Sciatic nerve (tissue), 2 donors: ENCODE measurements around the gene TSR1. TPM values are rescaled to one million over a fixed set of nuclear protein-coding genes. Genes with fewer than 3 reads are reported as not detected.
"Not testable (repeated sequence)": the region's sequence is repeated elsewhere in the genome, so short reads cannot be mapped to it uniquely, and the experiment has no call there.

Experiments
- ATAC-seq: fragments of 200-7000 bp; cut with Tn5 transposase; one replicate; pipeline ENCODE4 v1.9.1; 2020; ENCODE audit warnings: mild to moderate bottlenecking, moderate library complexity
- DNase-seq: peaks from one replicate; pipeline ENCODE4 v3.0.0-alpha.2; 2020; ENCODE audit warnings: low spot score
- intact Hi-C: fragments of 100-400 bp; cut with DNase I; formaldehyde crosslinking; loops from one replicate; pipeline ENCODE4 v1.14.2; 2022
- total RNA-seq: library from RNA; stranded (reverse); fragmentation: NEBNext Ultra II Directional; extraction: Animal tissue kit (Norgen Biotek cat#: 25700); gene quantifications from one replicate; pipeline ENCODE4 v1.2.1, GENCODE V29; 2021
- donor health status: DM: no; HTN: no; CAD: no.
- donor health status: DM: no; HTN: no; CAD: no.

The TSR1 gene
- total RNA-seq, 1 donor from 2014 or later = 18.4 TPM

DNA sequence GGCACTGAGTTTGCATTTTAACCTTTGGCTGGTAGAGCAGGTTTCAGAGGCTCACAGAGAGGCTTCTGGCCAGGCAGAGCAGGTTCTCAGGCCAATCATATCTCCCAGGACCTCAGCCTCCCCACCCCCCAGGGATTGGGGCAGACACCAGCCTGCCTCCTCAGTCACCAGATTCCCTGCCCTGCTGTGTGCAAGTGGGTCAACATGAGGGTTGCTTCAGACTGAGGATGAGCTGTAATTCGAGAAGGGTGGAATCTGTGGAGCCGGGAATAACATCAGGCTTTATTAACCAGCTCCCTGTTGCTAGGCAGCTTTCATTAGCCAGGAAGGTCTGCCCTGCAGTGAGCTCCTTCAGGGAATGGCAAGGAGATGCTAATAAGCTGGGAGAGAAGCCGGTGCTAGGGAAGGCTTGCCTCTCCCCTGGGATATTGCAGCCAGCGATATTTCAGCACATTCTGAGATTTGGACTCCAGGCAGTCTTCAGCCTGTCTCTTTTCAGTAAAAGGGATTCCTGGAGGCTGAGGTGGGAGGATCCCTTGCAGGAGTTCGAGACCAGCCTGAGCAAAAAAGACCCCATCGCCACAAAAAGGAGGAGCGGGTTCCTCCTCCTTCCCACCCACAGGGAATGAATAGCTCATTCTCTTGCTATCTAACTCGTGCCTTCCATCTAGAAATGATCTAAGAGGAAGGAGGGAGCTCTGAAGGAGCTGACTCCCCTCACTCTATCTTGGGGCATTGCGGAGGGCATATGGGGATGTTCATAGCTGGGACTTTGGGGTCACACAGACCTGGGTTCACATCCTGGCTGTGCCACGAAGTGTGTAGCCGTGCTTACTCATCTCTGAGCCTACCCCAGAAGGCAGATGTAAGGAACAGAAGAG is 11.8 kb upstream of the TSR1 start:
- ATAC-seq = peak; percentile 72
- DNase-seq = peak; percentile 55
- intact Hi-C loops = no loop called here

DNA sequence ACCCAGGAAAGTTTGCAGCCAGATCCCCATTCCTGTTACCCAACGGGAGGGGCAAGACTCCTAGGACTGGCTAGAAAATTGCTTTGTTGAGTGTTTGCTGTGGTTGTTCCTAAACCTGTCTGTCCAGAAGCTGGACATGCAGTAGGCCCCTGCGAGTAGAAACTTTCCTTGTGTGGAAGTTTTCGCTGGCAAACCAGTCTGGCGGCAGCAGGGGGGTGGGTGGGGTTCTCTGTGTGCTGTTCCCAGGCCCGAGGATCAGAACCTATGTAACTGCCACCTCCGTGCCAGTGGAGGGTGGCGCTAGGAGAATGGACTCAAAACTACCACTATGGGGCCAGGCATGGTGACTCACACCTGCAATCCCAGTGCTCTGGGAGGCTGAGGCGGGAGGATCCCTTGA is 10.2 kb upstream of the TSR1 start:
- no peak for ATAC-seq
- intact Hi-C loops = no loop called here
- no peak for DNase-seq

DNA sequence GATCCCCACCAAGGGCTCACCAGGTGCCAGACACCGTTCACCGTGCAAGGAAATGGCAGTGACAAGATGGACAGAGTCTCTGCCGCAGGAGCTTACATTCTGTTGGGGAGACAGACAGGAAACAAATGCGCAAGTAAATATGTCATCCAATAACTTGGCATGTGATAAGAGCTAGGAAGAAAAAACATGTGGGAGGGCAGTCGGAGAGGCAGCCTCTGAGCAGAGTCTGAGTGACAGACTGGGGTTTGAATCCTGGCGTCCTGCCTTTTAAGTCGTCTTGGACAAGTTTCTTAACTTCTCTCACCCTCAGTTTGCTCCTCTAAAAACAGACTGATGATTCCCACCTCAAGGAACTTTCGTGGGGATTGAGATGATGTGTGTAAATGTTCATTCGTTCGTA is 8.3 kb upstream of the TSR1 start:
- no peak for DNase-seq
- ATAC-seq = no peak
- intact Hi-C loops = no loop called here

DNA sequence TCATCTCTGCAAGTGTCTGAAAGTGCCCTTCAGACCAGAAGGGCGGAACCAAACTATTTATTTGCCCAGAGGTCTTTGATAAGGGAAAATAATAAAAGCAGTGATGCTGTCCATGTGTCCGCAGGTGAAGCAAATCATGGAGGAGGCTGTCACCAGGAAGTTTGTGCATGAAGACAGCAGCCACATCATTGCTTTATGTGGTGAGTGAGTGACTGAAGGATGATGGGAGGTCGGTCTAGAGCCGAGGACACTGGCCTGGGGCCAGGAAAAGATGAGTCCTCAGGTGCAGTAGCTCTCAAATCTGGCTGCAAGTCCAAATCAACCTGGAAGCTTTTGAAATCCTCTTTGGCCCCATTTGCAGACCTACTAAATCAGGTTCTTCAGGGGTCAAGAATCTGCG is 7.2 kb upstream of the TSR1 start:
- ATAC-seq = no peak
- intact Hi-C loops = no loop called here
- no peak for DNase-seq

DNA sequence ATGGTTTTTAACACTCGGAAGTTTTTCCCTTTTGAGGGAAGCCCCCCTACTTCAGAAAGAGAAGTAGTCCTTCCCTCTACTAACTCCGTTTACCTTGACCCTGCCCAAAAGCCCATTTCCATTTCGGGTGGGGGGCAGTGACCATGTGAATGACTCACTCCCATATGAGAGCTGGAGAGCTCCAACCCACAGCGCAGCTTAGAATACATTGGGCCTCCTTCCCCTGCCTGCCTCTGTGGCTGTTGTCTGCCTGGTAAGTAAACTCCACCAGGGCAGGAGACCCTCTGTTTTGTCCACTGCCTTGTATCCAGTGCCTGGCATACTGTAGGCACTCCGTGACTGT is 2.0 kb upstream of the TSR1 start:
- DNase-seq = no peak
- ATAC-seq = no peak
- intact Hi-C loops = no loop called here

DNA sequence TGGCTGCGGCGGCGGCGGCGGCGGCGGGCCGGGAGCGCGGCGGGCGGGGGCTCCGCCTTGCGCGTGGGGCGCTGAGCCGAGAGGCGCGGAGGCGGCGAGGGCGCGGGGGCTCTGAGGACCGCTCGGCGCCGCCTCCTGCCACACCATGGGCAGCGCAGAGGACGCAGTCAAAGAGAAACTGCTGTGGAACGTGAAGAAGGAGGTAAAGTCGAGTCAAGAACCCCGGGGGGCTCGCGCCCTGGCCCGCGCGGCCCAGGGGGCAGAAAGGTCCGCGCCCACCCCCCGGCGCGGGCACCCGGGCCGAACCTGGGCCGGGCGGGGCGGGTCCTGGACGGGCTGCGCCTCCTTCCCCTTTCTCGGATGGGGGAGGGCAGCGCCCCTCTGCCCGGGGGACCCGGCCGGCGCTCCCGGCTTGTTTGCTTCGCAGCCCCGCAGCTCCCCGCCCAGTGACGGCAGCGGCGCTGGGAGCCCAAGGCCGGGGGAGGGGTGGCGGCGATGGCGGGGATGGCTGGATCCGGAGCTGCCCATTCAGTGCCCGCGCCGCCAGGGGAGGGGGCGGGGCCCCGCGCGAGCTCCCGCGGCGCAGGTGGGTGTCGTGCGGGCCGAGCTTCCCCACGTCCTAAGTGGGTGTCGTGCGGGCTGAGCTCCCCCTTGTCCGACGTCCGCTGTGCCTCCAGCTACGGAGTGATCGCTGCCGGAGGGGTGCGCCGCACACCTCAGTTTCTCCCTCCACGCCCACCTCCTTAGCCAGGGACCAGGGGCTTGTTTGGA is 1.5 kb upstream of the TSR1 start:
- intact Hi-C loops = no loop called here
- peak; percentile 23 for ATAC-seq
- DNase-seq = peak; percentile 74

DNA sequence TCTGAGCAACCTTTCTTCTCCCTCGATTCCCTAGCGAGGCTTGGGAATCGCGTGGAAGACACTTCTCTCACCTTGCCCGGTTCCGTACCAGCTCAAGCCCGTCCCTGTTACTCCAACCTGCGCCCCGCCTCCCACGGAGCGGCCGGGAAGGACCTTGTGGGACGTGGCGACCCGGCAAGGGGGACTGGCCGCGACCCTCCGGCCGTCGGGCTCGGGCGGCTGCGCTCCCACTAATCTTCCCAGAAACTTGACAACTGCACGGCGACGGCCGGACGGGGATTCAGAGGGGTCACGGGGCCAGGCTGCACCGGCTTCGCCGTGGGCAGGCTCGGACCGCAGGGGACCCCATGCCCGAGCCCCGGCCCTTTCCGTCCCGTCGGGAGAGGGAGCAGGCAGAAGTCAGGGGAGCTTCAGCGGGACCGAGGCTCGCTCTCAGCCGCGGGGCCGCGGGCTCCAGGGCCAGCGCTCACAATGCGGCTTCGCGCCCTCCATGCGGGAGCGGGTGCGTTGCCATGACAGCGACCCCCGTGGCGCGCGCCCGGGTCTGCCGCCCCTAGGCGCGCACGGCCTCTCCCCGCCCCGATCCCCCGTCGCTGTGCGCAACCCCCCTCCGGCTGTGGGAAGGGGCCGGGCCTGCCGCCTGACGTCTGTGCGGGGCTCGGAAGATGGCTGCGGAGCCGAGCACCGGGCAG is 741 bp upstream of the TSR1 start, which contains the start of gene SGSM2:
Gene SGSM2 (plus strand): TSS at position 650 of the 692 bp plus-strand sequence. CDS start 188 bp downstream, outside the sequence.
- DNase-seq (peak; percentile 83), ATAC-seq (peak; percentile 62)
- intact Hi-C loops = no loop called here

DNA sequence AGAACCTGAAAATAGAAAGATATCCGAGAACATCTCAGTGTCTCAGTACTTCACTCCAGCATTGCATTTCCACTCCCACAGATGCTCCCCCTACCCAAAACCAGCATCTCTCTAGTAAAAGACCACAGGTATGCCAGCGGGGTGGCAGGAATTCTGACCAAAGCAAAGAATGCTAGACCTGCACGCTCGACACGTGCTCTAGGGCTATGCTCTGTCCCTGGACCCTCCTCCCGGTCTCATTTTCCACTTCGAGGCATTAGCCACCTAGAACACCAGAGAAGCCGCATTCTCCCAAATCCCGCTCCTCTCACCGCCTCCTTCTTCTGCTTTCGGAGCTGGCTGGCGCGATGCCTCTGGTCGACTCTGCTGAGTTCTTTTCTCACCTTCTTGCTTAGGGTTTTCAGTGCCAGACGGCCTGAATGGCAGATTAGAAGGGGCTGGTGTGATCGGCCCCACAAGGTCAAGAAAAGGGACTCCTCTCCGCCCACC is 487 bp downstream of the TSR1 start:
- ATAC-seq = no peak
- intact Hi-C loops = no loop called here
- no peak for DNase-seq

DNA sequence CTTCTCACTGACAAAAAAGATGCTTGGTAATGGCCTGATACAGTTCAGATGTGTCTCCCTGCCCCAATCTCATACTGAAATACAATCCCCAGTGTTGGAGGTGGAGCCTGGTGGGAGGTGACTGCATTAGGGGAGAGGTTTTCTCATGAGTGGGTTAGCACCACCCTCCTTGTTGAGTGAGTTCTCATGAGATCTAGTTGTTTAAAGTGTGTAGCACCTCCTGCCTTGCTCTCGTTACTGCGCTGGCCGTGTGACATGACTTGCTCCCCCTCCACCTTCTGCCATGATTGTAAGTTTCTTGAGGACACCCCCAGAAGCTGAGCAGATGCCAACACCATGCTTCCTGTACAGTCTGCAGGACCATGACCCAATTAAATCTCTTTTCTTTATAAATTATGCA is 5.0 kb downstream of the TSR1 start:
- intact Hi-C loops = no loop called here
- ATAC-seq (no peak), DNase-seq (no peak)

DNA sequence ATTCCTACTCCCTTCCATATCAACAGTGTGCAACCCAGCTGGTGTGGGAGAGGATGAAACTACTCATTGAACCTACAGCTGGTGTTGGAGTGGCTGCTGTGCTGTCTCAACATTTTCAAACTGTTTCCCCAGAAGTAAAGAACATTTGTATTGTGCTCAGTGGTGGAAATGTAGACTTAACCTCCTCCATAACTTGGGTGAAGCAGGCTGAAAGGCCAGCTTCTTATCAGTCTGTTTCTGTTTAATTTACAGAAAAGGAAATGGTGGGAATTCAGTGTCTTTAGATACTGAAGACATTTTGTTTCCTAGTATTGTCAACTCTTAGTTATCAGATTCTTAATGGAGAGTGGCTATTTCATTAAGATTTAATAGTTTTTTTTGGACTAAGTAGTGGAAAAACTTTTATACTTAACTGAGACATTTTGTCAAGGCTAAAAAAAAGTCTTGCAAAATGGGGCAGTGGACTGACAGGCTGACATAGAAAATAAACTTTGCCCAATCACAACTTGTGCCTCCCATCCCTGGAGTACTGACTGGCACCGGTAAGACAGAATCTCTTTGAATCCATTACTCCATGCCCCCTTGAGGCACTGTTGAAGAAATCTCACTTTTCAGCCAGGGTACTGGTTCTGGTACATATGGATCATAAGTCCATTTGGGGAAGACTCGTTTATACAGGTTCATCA is 12.5 kb downstream of the TSR1 start:
- no peak for ATAC-seq
- intact Hi-C loops = no loop called here
- no peak for DNase-seq

DNA sequence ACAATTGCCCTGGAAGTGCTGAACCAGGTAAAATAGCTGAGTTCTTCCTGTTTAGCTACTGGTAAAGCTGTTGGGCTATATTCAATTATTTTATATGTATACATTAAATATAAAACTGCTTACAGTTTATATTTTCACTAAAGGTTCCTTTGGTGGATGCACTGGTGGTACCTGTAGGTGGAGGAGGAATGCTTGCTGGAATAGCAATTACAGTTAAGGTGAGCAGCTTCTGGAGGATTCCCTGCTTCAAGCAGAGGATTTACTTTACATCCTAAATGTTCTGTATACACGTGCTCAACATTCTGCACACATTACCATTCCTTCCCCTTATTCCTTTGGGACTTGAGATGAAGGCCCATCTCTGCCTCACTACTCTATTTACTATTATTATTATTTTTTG is 14.9 kb downstream of the TSR1 start:
- intact Hi-C loops = no loop called here
- DNase-seq (no peak), ATAC-seq (no peak)

DNA sequence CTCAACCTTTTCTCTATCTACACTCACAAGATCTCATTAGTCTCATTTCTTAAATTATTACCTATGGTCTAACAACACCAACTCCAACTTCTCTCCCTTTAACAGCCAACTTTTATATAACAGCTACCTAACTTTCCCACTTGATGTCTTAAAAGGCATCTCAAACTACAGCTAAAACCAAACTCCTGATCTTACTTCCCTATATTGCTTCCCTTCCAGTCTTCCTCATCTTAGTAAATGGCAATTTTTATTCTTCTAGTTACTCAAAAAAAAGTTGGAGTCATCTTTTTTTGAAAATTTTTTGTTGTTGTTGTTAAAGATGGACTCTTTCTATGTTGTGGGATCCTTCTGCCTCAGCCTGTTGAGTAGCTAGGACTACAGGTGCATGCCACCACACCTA is 17.2 kb downstream of the TSR1 start:
- no peak for DNase-seq
- no peak for ATAC-seq
- intact Hi-C loops = no loop called here

DNA sequence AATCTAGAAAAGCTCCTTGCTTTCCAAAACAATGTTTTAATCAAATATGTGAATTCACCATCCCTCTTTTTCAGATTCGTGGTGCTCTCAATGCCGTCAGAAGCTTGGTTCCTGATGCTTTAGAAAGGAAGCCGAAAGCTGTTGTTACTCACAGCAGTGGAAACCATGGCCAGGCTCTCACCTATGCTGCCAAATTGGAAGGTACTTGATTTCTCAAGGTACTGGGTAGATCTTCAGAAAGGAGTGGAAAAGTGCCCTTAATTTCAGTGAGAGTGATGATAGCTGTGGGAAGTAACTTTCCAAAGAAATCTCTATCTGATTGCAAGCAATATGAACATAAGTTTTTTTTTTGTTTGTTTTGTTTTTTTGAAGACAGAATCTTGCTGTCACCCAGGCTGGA is 18.5 kb downstream of the TSR1 start:
- DNase-seq = no peak
- intact Hi-C loops = no loop called here
- no peak for ATAC-seq

DNA sequence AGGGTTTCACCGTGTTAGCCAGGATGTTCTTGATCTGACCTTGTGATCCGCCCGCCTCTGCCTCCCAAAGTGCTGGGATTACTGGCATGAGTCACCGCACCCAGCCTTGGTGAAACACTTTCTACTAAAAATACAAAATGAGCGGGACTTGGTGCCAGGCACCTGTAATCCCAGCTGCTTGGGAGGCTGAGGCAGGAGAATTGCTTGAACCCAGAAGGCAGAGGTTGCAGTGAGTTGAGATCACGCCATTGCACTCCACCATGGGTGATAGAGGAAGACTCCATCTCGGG is 19.4 kb downstream of the TSR1 start:
- DNase-seq, intact Hi-C loops, ATAC-seq: not testable (repeated sequence)

DNA sequence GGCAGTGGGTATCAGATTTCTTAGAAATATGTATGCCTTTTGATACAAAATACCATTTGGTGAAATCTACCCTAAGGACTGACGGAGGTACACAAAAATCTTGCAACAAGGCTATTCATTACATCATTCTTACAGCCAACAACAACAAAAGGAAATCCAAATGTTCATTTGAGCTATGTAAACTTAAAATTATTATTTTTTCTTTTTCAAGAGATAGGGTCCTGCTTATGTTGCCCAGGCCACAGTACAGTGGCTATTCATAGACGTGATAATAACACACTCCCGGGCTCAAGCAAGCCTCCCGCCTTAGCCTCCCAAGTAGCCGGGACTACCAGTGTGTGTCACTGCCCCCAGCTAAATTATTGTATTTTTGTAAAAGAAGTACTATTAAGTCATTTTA is 23.5 kb downstream of the TSR1 start:
- DNase-seq (no peak), ATAC-seq (no peak)
- intact Hi-C loops = no loop called here

DNA sequence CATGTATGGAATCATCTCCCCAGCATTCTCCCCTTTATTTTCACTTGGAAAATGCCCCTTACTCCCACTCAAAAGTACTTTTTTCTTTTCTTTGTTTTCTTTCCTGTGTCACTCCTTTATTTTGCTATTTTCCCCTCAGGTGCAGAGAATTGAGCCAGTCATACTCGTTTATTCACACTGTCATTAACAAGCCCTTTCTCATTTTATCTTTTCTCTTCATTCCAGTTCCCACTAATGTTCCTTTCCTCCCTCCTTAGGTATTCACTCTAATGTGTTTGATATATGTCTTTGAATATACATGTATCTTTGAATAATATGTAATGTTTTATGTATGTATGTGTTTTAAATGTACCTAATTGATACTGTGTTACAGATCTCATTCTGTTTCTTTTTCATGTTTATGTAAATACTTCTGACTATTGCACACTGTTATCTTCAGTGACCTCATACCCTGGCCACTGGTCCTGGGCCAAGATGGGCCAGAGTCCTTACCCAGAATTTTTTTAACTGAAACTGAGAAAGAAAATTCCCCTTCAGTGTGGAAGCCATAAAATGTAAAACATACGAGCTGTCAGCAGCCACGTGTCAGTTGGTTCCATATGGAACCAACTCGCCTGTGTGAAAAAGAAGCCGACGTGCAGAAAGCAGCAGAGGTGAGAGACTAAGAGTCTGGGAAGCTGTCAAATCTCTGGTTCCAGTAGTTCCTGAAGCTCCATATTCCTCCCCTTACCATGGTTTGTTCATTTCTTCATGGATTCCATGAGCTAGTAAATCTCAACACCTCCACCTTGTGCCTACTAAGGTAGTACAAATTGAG is 26.7 kb downstream of the TSR1 start:
- ATAC-seq (no peak), DNase-seq (no peak)
- intact Hi-C loops = no loop called here

DNA sequence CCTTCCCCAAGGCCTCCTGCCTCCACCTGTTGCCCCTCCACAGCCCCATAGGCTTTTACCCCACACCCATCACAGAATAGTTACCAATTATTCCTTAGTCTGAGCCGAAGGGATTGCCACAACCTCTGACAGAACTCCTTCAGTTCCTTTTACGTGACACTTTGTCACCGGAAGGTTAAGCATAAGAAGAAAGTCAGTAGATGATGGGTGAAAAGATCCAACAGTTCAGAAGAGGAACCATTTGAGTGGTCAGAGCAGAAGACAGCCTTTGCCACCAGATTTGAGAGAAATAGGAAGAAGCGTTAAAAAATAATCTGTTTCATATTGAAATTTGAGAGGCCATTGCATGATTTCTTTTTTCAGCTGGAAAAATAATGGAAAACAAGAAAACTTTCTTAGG is 31.3 kb downstream of the TSR1 start:
- ATAC-seq (no peak), DNase-seq (no peak)
- intact Hi-C loops = no loop called here
